HG02973 (cell line): ENCODE data around the gene CCN6.
"Not testable (repeated sequence)": the region's sequence is repeated elsewhere in the genome, so short reads cannot be mapped to it uniquely, and the experiment has no call there.

Source experiments
- ATAC-seq: cut with Tn5 transposase; IDR thresholded peaks from one replicate; pipeline ENCODE4 v1.9.1; 2021; ENCODE audit warnings: moderate library complexity; ENCODE audit not compliant: unreplicated experiment

CCN6 gene

DNA sequence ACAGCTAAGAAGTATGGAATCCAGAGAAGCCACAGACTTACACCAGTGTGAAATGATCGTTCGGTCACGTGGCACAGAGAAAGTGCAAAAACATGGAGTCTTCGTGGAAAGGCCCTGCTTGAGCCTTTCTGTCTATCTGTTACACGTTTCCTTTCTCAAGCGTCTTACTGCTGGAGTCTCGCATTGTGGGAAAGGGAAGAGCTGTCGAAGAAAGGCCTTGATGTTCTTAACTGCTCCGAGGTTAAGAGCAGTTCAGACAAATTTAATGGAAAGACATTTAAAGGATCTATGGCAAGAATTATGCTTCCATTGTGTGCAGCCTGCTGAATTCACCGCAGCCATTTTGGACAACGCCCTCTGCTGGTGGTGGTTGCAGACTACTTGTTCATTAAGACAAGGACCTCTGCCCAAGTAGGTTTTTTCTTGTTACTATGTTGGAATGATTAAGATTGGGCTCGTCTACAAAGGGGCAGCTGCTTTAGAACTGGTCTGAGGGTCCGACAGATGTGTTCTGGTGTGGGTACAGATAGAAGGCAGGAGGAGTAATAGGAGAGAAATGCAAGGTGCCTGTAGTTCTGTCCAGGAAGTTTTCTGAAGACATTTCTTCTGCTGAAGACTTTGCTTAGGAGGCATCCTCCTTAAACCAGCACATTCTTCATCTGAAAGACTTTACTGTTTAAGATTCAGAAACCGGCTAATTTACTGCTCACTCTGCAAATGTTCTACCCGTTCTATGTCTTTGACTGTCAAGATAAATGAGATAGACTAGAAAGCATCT, 24.7 kb upstream of the CCN6 start:
- ATAC-seq, result no peak

DNA sequence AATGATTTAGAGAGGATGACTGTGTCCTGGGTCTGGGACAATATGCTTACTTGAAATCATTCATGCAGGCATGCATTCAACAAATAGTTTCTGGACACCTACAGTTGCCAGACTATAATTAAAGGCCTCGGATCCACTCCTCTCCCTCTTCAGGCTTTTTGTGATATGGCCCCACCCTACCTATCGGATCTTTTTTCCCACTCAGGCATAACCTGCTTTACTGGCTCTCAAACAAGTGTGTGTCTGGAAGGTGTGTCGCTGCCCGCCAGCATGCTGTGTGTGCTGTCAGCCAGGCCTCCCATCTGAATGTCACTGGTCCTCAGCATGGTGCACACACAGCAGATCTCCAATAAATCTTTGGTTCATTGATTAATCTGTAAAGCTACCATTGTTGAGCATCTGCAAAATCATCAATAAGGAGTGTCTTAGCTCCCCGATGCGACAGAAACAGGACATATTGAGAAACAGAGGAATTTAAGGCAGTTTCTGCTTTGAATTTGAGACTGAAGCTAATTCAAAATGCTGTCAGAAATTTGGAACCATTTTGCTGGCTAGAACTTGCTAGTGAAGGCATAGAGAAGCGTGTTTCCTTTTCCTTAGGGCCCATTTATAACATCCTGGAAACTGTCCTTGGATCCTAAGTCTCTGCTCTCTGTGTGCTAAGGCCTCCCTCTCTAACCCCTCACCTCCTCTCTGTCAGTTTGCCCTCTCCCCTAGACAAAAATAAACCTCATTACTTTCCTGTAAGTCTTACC, 23.5 kb upstream of the CCN6 start:
- ATAC-seq, result no peak

GRCh38 chr6:112030961-112031660, 22.8 kb upstream of the CCN6 start:
- ATAC-seq, result no peak

DNA sequence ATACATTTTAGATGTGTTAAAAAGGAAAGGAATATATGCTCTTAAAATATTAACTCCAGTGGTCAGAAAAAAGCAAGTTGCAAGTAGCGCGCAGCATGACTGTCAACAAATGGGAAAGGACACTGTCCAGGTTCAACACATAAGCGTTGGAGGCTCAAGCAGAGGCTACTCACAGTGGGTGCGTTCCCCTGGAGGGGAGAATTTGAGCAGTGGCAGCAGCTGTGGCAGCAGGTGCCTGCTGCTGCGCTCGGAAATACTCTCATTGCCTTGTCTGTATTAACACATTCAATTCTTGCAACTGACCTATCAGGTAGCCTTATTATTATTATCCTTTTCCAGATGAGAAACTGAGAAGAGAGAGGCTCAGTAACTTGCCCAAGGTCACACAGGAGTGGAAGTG, 21.9 kb upstream of the CCN6 start:
- no peak for ATAC-seq

DNA sequence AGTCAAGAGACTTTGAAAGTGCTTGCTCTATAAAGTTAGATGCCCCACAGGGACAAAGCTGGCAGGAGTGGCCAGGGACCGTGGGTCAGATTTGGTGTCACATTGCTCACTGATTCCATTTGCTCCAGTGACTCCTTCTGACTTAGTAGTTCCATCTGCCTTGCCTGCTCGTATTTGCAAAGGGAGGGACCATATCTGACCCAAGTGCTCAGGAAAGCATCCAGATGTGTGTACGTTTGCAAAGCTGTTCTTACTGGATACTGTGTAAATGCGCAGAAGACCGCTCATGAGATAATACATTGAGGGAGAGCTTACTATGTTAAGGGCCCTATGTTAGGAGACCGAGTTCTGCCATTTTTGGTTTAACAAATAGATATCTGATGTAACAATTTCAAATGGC, 21.2 kb upstream of the CCN6 start:
- ATAC-seq, result no peak

DNA sequence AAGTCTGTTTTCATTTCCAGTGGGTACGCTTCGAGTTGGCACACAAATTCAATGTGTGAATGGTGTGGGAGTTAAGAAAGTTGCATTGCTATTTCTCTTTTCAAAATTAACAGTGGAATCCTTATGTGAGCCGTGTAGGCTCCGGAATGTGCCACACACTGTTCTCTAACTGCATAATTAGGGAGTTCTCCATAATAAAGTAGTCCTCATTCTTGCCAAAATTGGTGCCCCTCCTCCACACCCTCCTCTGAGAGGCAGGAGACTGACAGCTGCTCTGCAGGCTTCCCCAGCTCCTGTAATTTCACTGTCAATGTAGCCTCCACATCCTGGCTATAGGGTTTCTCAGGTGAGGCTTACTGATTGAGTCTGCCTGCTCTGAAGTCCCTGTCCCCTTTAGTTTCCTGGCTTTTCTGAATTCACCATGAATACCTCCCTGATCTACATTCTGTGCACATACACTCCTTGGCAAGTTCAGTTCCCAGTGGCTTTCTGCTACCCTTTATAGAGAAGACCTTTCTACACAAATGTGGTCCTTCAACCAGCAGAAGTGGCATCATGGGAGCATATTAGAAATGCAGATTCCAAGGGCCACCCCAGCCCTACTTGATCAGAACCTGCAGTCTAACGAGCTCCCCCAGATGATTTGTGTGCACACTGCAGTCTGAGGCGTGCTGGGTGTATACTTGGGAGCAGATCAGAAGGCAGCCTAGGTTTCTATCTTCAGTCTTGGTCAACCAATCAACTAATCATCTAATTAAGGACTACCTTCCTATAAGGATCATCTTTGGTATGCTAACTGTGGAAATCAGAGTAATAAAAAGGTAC, 19.9 kb upstream of the CCN6 start:
- no peak for ATAC-seq

DNA sequence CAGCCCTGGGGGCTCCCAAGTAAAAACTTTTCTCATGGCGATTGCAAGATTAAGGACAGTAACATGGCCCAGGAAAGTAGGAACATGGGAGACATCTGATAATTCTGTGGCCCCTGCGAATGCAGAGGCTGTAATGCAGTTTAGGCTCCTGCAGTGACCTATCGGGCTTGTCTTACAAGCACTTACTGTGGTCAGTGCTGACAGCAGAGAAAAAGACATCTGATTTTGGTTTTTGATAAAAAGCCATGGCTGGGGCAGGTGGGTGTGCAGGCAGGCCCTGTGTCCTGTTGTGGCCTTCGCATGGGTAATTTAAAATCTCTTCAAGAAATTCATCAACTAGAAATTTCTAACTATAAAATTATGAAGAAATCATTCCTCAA, 19.3 kb upstream of the CCN6 start:
- no peak for ATAC-seq

DNA sequence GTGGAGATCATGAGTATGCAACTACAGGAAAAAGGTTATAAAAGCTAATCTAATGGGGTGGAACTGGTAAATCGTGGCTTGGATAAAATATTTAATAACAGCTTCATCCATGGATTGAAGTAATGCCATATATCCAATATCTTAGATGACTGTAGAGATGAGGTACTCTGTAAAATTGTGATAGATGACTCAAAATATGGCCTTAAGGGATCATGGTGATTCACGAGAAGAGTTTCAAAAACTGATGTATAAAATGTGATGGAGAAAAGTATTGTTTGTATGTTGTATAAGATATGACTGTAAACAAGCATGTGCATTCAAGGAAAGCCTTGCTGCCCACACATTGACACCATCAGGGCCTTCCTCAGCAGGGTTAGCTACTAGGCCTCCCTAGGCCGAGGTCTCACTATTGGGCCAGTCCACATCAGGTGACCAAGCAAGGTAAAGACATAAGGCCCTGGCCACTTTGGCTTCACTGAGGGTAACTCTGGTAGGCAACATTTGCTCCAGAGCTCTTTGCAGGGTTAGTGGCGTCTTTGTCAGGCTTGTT, 17.7 kb upstream of the CCN6 start:
- no peak for ATAC-seq

DNA sequence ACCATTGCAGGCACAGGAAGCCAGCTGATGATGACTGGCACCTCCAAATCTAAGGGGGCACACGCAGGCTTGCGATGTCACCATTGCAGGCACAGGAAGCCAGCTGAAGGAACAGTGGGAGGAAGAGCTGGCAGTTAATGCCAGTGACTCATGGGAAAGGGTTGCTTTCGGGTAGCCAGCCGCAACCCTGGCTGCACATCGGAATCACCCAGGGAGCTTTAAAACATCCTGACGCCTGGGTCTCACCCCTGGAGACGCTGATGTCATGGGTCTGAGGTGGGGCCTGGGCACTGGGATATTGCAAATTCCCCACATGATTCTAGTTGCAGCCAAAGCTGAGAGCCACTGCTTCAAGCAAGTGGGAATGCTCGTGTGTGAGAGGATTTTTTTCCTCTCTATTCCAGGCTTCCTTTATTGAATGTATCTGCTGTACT, 16.1 kb upstream of the CCN6 start:
- no peak for ATAC-seq

DNA sequence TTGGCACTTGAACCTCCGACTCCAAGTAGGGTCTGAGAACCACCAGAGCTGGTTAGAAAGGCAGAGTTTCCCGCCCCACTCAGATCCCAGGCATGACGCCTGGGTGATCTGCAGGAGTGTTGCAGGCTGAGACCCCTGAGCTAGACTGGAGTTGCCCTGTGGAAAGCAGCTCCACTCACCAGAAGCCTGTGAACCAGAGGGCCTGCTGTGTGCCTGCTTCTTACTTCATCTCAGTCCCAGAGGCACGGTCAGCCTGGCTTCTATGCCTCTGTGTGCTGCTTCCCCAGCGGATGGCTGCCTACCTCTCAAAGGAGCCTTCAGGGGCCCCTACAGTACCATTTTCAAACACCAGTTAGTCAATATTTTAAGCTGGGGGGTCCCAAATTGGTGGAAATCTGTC, 15.6 kb upstream of the CCN6 start:
- no peak for ATAC-seq

GRCh38 chr6:112038756-112039430, 15.0 kb upstream of the CCN6 start:
- ATAC-seq, result no peak

DNA sequence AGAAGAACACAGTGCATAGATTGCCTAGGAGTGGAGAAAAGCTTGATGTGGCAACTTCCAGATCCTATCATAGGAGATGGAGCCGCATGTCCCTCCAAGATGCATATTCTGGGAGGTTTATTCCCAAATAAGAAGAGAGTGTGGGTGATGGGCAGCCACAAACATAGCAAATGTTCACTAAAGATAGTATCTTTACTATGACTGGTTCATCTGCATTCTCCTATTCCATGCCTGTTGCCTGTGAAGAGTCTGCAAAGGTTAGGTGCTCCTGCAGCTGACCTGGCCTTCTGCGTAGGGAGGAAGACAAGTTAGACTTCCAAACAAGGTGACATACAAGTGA, 14.5 kb upstream of the CCN6 start:
- no peak for ATAC-seq

DNA sequence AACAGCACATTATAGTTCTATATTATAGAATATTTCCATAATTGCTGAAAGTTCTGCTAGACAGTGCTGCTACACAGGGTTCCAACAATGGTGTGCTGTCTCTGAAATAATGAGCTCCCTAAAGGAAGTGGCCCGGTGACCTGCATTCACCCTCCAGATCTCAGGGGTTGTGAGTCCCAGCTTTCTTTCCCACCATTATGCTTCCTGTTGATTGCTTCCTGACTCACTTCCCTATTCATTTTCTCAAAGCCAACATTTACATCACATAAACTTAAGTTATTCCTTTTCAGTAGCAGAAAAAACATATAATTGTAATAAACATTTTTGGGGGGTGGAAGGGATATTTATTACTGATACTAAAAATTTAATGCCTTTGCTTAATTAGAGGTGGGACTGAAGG, 12.9 kb upstream of the CCN6 start:
- ATAC-seq, result no peak

DNA sequence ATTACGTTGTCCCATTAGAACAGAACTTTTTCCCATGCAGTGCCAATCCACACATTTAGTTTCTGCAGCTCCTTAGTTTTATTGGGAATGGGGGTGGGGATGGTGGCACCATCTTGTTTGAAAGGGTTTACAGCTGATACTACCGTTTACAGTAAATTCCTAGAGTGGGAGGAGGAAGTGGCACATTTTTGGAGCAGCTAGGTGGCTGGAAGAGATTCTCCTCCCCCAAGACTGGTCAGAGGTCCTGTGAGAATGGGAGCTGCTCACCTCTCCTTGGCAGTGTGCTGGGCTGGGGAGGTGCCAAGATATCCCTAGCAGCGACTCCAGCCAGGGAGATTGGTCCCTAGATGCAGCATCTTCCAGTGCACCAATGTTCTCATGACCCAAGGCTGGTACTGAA, 12.4 kb upstream of the CCN6 start:
- ATAC-seq, result no peak

DNA sequence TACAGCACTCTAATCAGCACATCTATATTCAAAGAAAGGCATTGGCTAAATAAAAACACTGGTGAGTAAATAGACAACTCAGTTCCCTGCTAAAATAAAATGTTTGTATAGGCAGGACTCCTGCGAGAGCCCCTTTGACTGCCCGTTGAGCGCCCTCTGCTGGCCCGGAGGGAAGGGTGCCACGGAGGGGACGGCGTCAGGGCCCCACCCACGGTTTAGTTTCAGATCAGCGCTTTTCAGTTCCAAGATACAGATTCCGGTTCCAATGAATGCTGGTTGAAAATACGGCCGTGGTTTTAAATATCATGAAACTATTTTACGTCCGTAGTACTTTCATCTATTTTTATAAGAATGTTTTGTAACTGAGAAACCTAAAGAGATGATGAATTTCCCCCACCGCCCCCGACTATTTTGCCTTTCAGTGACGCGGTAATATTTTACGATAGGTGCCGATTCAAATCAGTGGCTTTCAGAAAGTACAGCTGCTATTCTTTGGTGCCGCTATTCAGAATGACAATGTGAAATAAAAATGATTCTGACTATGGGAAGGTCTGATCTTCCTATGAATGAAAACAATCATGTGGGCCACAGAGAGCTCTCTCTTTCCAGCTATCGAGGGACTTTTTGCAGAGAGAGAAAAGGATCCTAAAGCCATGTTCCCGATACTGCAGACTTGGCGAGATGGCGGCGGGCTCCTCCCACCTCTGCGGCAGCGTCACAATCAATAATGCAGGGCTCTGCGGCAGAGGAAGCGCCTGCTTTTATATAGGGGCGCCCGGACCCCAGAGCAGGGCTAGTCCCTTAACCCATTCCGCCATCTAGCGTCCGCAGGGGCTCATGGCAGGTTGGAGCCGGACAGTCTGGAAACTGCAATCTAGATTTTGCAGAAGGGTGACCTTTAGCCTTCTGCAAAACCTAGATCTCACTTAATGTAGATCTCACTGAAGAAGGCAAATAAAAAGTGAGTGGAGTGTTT, 10.6 kb upstream of the CCN6 start:
- peak; percentile 90 for ATAC-seq

DNA sequence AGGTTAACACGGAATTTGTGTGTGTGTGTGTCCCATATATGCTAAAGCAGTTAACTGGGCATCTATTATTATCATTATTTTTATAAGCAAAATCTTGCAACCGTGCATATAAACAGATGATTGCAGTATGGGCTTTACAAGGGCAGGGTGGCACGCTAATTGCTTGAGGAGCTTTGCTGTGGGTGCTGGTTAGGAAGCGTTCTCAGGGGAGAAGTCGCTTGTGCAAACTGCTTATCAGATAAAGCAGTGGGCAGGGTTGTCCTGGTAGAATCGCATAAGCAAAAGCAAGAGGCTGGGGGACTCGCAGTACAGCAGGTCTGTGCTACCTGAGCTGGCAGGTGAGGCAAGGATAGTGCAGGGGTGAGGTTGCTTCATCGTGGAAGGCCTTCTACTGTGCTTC, 9.7 kb upstream of the CCN6 start:
- no peak for ATAC-seq

- no peak for ATAC-seq
Observed at GRCh38 chr6:112044856-112045255, 9.0 kb upstream of the CCN6 start.

DNA sequence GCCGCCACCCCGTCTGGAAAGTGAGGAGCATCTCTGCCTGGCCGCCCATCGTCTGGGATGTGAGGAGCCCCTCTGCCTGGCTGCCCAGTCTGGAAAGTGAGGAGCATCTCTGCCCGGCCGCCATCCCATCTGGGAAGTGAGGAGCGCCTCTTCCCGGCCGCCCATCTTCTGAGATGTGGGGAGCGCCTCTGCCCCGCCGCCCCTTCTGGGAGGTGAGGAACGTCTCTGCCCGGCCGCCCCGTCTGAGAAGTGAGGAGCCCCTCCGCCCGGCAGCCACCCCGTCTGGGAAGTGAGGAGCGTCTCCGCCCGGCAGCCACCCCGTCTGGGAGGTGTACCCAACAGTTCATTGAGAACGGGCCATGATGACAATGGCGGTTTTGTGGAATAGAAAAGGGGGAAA, 6.4 kb upstream of the CCN6 start:
- not testable (repeated sequence) for ATAC-seq
